Gastroesophageal sphincter (tissue), 3 donors: ENCODE data around the gene HPS4.

ENCODE experiments used
- EP300 ChIP-seq: sonication (generic); formaldehyde crosslinking; IDR thresholded peaks from one replicate; pipeline ENCODE4 v1.6.1; 2017; ENCODE audit warnings: antibody characterized with exemption, mild to moderate bottlenecking
- POLR2A ChIP-seq, 2 donors: fragments of 450-650 bp; IDR thresholded peaks; one replicate each; pipeline ENCODE4 v1.6.1; 2017; ENCODE audit warnings: antibody characterized with exemption in 2 of 2, mild to moderate bottlenecking in 2 of 2, moderate library complexity in 1 of 2
- POLR2AphosphoS5 ChIP-seq: sonication (generic); formaldehyde crosslinking; IDR thresholded peaks from one replicate; pipeline ENCODE4 v1.6.1; 2017; ENCODE audit warnings: antibody characterized with exemption
- TF ChIP-seq, protein P1 (sequence below), 4 experiments: fragments of 200-600 bp in 2 of 4; fragments of 450-650 bp in 2 of 4; sonication (generic) in 1 of 4; IDR thresholded peaks; one replicate each; pipeline ENCODE4 v1.5.1; 2017 to 2019; ENCODE audit warnings: antibody characterized with exemption in 4 of 4, mild to moderate bottlenecking in 2 of 4, moderate library complexity in 2 of 4

DNA sequence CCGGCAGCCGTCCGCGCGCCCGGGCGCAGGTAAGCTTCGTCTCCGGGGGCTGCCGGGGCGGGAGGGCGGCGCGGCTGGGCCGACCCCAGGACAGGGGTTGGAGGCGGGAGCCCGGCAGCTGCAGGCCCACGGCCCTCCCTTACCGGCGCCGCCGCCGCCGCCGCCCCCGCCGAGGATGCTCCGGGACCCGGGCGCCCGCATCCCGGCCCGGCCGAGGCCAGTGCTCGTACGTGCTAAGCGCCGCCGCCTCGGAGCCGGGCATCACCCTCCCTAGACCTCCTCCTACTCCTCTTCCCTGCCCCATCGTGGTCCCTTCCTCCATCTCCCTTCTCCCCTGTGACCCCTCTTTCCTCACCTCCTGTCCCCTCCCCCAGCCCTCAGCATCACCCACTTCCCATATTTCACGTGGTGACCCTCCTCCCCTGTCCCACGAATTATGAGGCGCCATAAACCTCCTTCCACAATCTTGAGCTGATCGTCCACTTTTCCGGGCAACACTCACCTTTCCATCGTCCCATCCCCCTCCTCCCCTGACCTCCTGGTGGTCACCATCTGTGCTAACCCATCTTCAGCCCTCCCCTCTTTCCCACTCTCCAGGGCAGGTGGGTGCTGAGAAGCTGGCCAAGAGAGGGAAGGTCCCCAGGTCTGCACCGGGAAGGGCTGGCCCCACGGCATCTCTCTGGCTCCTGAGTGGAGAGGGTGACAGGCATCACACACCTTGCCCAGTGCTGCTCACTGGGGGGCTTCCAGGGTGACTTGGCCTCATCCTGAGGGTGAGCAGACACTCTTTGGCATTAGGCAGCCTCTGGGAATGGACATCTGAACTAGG, 53.9 kb downstream of the HPS4 start:
- TF ChIP-seq POLR2A (IDR thresholded peaks at IDR 0.05) (no peak), POLR2AphosphoS5 (no peak), EP300 (no peak)
- TF ChIP-seq, protein P1, sequence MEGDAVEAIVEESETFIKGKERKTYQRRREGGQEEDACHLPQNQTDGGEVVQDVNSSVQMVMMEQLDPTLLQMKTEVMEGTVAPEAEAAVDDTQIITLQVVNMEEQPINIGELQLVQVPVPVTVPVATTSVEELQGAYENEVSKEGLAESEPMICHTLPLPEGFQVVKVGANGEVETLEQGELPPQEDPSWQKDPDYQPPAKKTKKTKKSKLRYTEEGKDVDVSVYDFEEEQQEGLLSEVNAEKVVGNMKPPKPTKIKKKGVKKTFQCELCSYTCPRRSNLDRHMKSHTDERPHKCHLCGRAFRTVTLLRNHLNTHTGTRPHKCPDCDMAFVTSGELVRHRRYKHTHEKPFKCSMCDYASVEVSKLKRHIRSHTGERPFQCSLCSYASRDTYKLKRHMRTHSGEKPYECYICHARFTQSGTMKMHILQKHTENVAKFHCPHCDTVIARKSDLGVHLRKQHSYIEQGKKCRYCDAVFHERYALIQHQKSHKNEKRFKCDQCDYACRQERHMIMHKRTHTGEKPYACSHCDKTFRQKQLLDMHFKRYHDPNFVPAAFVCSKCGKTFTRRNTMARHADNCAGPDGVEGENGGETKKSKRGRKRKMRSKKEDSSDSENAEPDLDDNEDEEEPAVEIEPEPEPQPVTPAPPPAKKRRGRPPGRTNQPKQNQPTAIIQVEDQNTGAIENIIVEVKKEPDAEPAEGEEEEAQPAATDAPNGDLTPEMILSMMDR (IDR thresholded peaks at IDR 0.05): no peak
